ENCODE measurements around the gene RAI1. TPM values are rescaled to one million over a fixed set of nuclear protein-coding genes. Genes with fewer than 3 reads are reported as not detected.

The RAI1 gene
- total RNA-seq, 1 donor from 2014 or later: 46.2 TPM

- peak; percentile 70 for DNase-seq (ENCODE audit: low spot score)
- Mint-ChIP-seq H3K27me3 (ENCODE audit: unreplicated experiment) (peaks cover 19% of the 10 kb centered on the region), H3K27ac (ENCODE audit: unreplicated experiment) (peak overlapping the region; percentile 92), H3K4me3 (ENCODE audit: unreplicated experiment) (peak overlapping the region; percentile 89), H3K9me3 (ENCODE audit: unreplicated experiment) (no peaks in the 10 kb centered on the region), H3K36me3 (ENCODE audit: low read depth, unreplicated experiment) (peaks cover 8% of the 10 kb centered on the region), H3K4me1 (ENCODE audit: unreplicated experiment) (peaks cover 47% of the 10 kb centered on the region)
- TF ChIP-seq, protein P1, sequence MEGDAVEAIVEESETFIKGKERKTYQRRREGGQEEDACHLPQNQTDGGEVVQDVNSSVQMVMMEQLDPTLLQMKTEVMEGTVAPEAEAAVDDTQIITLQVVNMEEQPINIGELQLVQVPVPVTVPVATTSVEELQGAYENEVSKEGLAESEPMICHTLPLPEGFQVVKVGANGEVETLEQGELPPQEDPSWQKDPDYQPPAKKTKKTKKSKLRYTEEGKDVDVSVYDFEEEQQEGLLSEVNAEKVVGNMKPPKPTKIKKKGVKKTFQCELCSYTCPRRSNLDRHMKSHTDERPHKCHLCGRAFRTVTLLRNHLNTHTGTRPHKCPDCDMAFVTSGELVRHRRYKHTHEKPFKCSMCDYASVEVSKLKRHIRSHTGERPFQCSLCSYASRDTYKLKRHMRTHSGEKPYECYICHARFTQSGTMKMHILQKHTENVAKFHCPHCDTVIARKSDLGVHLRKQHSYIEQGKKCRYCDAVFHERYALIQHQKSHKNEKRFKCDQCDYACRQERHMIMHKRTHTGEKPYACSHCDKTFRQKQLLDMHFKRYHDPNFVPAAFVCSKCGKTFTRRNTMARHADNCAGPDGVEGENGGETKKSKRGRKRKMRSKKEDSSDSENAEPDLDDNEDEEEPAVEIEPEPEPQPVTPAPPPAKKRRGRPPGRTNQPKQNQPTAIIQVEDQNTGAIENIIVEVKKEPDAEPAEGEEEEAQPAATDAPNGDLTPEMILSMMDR (IDR thresholded peaks at IDR 0.05; ENCODE audit: unreplicated experiment): no peak
Observed at GRCh38 chr17:17682737-17683680, 1.8 kb downstream of the RAI1 start.

DNA sequence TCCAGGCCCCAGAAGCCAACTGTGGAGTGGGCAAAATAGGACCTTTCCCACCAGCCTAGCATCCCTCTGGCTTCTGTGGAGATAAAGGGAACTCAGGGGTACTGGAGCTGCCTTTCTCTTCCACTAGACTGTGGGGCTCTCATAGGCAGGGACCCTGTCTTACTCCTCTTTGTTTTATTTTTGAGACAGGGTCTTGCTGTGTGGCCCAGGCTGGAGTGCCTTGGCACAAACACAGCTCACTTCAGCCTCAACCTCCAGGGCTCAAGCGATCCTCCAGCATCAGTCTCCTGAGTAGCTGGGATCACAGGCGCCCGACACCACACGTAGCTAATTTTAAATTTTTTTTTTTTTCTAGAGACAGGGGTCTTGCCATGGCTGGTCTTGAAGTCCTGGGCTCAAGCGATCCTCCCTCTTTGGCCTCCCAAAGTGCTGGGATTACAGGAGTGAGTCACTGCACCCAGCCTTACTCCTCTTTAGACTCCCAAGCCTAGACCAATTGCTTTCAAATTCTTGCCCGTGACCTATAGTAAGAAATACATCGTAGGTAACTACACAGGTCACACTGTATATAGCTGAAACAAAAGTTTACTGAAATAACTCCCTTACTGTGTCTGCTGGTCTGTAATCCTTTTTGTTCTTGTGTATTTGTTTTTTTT is 2.6 kb downstream of the RAI1 start:
- TF ChIP-seq, protein P1 (IDR thresholded peaks at IDR 0.05; ENCODE audit: unreplicated experiment): no peak
- Mint-ChIP-seq H3K27ac (ENCODE audit: unreplicated experiment) (peak overlapping the region; percentile 92), H3K4me1 (ENCODE audit: unreplicated experiment) (peaks cover 43% of the 10 kb centered on the region), H3K27me3 (ENCODE audit: unreplicated experiment) (peaks cover 19% of the 10 kb centered on the region), H3K4me3 (ENCODE audit: unreplicated experiment) (peak overlapping the region; percentile 89), H3K9me3 (ENCODE audit: unreplicated experiment) (no peaks in the 10 kb centered on the region), H3K36me3 (ENCODE audit: low read depth, unreplicated experiment) (peaks cover 8% of the 10 kb centered on the region)
- no peak for DNase-seq (ENCODE audit: low spot score)

- peaks cover 19% of the 10 kb centered on the region for H3K27me3 Mint-ChIP-seq (ENCODE audit: unreplicated experiment)
- no peak for DNase-seq (ENCODE audit: low spot score)
- H3K36me3 Mint-ChIP-seq (ENCODE audit: low read depth, unreplicated experiment): peaks cover 8% of the 10 kb centered on the region
- H3K4me1 Mint-ChIP-seq (ENCODE audit: unreplicated experiment): peaks cover 47% of the 10 kb centered on the region
- H3K9me3 Mint-ChIP-seq (ENCODE audit: unreplicated experiment): no peaks in the 10 kb centered on the region
- peak overlapping the region; percentile 93 for H3K27ac Mint-ChIP-seq (ENCODE audit: unreplicated experiment)
- peak overlapping the region; percentile 57 for H3K4me3 Mint-ChIP-seq (ENCODE audit: unreplicated experiment)
- TF ChIP-seq, protein P1 (IDR thresholded peaks at IDR 0.05; ENCODE audit: unreplicated experiment): no peak
Observed at GRCh38 chr17:17684906-17685774, 3.9 kb downstream of the RAI1 start.

DNA sequence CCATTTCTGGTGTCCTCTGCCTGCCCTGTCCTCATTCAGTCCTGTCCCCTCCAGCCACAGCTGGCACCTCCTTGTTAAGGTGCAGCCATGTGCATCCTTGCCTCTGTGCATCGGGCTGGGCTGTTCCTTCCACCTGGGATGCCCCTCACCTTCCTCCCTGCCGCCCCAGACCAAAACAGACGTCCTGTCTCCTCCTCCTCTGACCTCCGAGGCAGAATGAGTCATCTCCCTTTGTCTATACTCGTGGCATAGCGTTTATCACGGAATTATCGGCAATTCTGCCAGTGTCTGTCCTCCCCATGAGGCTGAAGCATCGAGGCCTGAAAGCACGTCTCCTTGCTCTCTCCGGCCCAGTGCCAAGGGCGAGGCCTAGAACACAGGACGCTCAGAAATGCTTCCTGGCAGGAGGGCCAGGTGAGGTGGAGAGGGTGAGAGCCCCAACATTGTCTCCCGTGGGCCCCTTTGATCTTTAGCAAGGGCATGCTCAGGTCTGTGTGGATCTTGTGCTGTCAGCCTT is 4.6 kb downstream of the RAI1 start:
- peaks cover 8% of the 10 kb centered on the region for H3K36me3 Mint-ChIP-seq (ENCODE audit: low read depth, unreplicated experiment)
- H3K4me3 Mint-ChIP-seq (ENCODE audit: unreplicated experiment): peak overlapping the region; percentile 57
- H3K9me3 Mint-ChIP-seq (ENCODE audit: unreplicated experiment): no peaks in the 10 kb centered on the region
- H3K27me3 Mint-ChIP-seq (ENCODE audit: unreplicated experiment): peaks cover 14% of the 10 kb centered on the region
- peaks cover 53% of the 10 kb centered on the region for H3K4me1 Mint-ChIP-seq (ENCODE audit: unreplicated experiment)
- no peak for DNase-seq (ENCODE audit: low spot score)
- peak overlapping the region; percentile 93 for H3K27ac Mint-ChIP-seq (ENCODE audit: unreplicated experiment)
- TF ChIP-seq, protein P1 (IDR thresholded peaks at IDR 0.05; ENCODE audit: unreplicated experiment): no peak

All from endothelial cell (in vitro differentiated cells).